Upper lobe of right lung (tissue), 1 donor: ENCODE results near the gene KDM6A. TPM values are rescaled to one million over a fixed set of nuclear protein-coding genes. Genes with fewer than 3 reads are reported as not detected.

Experiments
- ATAC-seq: fragments of 200-7000 bp; cut with Tn5 transposase; one replicate; pipeline ENCODE4 v1.9.1; 2020; ENCODE audit warnings: mild to moderate bottlenecking, moderate library complexity
- DNase-seq: peaks from one replicate; pipeline ENCODE4 v3.0.0-alpha.2; 2020
- H3K27ac ChIP-seq: fragments of 200-600 bp; one replicate; pipeline ENCODE4 v1.8.0; 2022
- H3K27me3 ChIP-seq: fragments of 200-600 bp; one replicate; pipeline ENCODE4 v1.8.0; 2022; ENCODE audit warnings: mild to moderate bottlenecking
- H3K36me3 ChIP-seq: fragments of 200-600 bp; one replicate; pipeline ENCODE4 v1.8.0; 2022
- H3K4me1 ChIP-seq: fragments of 200-600 bp; one replicate; pipeline ENCODE4 v1.8.0; 2022
- H3K4me3 ChIP-seq: fragments of 200-600 bp; one replicate; pipeline ENCODE4 v1.8.0; 2022; ENCODE audit warnings: mild to moderate bottlenecking
- H3K9me3 ChIP-seq: fragments of 200-600 bp; one replicate; pipeline ENCODE4 v1.8.0; 2022
- intact Hi-C: fragments of 100-400 bp; cut with DNase I; formaldehyde crosslinking; loops from one replicate; pipeline ENCODE4 v1.11.0; 2022
- total RNA-seq: library from RNA; stranded (reverse); fragmentation: NEBNext Ultra II Directional; extraction: Animal tissue kit (Norgen Biotek cat#: 25700); gene quantifications from one replicate; pipeline ENCODE4 v1.2.1, GENCODE V29; 2021
- TF ChIP-seq, protein P1 (sequence below): fragments of 200-600 bp; IDR thresholded peaks from one replicate; pipeline ENCODE4 v1.8.0; 2022; ENCODE audit warnings: antibody characterized with exemption
- donor health status: DM: no; HTN: yes; CAD: no; lungs with severe emphysema.

KDM6A gene
- total RNA-seq, 1 donor from 2014 or later = 24.7 TPM

DNA sequence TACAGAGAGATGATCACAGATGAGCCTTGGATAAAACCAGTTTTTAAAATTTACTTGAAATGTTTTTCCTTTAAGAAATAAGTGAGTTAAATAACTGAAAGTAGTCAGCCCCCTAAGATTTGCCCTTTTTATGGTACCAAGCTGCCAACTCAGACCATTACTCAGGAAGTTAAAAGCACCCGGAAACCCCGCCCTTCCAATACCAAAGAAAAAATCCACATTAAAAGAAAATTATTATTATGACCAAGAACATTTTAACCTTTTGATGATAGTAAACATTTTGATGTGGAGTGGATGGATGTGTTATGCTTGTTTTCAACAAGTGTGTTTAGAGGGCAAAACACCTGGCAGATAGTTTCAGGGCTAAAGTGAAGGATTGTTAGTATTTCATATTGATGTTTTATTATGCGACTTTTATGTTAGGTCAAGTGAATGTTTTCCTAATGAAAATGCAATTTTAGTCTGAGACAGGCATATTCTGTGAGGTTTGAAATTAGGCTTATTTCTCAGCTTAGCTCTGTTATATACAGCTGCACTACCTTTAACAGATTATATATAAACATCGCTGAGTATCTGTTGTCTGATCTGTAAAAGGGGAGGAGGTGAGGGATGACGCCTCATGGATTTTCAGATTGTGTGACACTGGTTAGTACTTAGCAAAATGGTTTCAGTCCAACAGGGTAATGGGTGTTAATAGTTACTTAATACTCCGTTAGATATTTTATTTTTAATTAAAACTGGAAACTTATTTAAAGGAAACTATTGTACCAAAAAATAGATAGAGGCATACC is 89.0 kb downstream of the KDM6A start:
- DNase-seq (no peak), ATAC-seq (no peak)
- no peaks in the 10 kb centered on the region for H3K9me3 ChIP-seq
- no peak overlapping the region for H3K4me3 ChIP-seq
- intact Hi-C loops = no loop called here
- H3K4me1 ChIP-seq = peaks cover 4% of the 10 kb centered on the region
- no peaks in the 10 kb centered on the region for H3K36me3 ChIP-seq
- no peak overlapping the region for H3K27ac ChIP-seq
- TF ChIP-seq, protein P1, sequence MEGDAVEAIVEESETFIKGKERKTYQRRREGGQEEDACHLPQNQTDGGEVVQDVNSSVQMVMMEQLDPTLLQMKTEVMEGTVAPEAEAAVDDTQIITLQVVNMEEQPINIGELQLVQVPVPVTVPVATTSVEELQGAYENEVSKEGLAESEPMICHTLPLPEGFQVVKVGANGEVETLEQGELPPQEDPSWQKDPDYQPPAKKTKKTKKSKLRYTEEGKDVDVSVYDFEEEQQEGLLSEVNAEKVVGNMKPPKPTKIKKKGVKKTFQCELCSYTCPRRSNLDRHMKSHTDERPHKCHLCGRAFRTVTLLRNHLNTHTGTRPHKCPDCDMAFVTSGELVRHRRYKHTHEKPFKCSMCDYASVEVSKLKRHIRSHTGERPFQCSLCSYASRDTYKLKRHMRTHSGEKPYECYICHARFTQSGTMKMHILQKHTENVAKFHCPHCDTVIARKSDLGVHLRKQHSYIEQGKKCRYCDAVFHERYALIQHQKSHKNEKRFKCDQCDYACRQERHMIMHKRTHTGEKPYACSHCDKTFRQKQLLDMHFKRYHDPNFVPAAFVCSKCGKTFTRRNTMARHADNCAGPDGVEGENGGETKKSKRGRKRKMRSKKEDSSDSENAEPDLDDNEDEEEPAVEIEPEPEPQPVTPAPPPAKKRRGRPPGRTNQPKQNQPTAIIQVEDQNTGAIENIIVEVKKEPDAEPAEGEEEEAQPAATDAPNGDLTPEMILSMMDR = no peak
- H3K27me3 ChIP-seq = no peaks in the 10 kb centered on the region

DNA sequence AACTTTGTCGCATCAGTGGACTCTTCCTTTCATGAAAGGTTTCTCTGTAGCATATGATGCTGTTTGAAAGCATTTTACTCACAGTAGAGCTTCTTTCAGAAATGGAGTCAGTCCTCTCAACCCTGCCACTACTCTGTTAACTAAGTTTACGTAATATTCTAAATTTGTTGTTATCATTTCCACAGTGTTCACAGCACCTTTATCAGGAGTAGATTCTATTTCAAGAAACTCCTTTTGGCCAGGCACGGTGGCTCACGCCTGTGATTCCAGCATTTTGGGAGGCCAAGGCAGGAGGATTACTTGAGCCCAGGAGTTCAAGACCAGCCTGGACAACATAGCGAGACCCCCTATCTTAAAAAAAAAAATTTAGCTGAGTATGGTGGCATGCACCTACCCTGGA is 90.0 kb downstream of the KDM6A start:
- TF ChIP-seq, protein P1 = no peak
- H3K27me3 ChIP-seq = no peaks in the 10 kb centered on the region
- H3K27ac ChIP-seq = no peak overlapping the region
- H3K9me3 ChIP-seq = no peaks in the 10 kb centered on the region
- H3K36me3 ChIP-seq = no peaks in the 10 kb centered on the region
- H3K4me1 ChIP-seq = peaks cover 4% of the 10 kb centered on the region
- no peak for DNase-seq
- ATAC-seq = no peak
- intact Hi-C loops = no loop called here
- no peak overlapping the region for H3K4me3 ChIP-seq

DNA sequence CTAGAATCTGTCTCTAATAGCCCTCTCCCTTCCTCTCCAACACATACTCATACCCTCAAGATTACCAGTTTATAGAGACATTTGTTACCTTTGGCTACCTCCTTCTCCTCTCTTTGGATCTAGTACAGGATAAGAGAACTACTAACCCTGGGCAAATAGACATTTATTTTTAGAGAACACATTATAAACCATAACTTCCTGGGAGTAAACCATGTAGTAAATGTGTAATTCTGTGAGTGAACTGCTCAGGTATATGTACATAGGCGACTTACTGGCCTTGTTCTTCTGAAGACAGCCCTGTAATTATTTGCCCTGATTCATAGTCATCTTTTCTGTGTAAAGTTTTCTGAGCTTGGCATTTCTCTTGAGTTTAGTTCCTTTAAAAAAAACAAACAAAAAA is 94.2 kb downstream of the KDM6A start:
- ATAC-seq (no peak), DNase-seq (no peak)
- Histone ChIP-seq H3K4me3 (no peak overlapping the region), H3K9me3 (no peaks in the 10 kb centered on the region), H3K27me3 (no peaks in the 10 kb centered on the region), H3K36me3 (no peaks in the 10 kb centered on the region), H3K27ac (no peak overlapping the region), H3K4me1 (no peaks in the 10 kb centered on the region)
- intact Hi-C loops = no loop called here
- TF ChIP-seq, protein P1 = no peak

DNA sequence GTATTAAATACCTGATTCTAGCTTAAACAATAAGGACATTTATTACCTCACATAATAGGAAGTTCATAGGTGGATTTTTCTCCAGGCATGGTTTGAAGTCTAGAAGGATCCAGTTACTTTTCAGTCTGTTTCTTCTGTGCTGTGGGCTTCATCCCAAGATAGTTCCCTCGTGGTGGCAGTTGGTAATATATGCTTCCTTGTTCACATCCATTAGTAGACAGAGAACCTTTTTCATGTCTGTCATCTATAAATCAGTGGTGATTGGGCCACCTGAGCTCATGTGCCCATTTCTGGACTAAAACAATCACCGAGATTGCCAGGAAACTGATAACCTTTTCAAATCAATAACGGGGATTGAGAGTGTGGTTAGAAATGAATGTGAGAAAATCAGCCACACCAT is 97.7 kb downstream of the KDM6A start:
- ATAC-seq (no peak), DNase-seq (no peak)
- no peaks in the 10 kb centered on the region for H3K9me3 ChIP-seq
- H3K27ac ChIP-seq = no peak overlapping the region
- intact Hi-C loops = no loop called here
- no peak overlapping the region for H3K4me3 ChIP-seq
- no peaks in the 10 kb centered on the region for H3K27me3 ChIP-seq
- H3K36me3 ChIP-seq = no peaks in the 10 kb centered on the region
- no peaks in the 10 kb centered on the region for H3K4me1 ChIP-seq
- TF ChIP-seq, protein P1 = no peak

DNA sequence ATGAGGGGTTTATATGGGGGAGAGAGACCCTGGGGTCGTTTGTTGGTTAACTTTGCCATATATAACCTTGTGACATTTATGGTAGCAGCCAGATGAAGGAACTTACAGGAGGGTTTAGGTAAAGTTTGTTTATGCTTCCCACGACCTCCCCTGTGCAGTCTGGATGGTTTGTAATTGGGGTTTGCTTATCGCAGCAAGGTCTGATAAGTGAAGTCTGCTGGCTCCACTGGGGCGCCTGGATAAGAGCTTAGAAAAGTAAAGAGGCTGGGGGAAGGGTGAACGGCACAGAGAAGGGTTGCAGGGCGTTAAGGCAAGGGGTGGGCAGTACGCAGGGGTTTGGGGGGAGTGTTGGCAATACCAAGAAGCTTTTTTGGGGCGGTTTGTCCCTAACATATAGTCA is 98.7 kb downstream of the KDM6A start:
- intact Hi-C loops = no loop called here
- Histone ChIP-seq H3K27ac (no peak overlapping the region), H3K9me3 (no peaks in the 10 kb centered on the region), H3K27me3 (no peaks in the 10 kb centered on the region), H3K4me1 (no peaks in the 10 kb centered on the region), H3K4me3 (no peak overlapping the region), H3K36me3 (no peaks in the 10 kb centered on the region)
- ATAC-seq (no peak), DNase-seq (no peak)
- TF ChIP-seq, protein P1 = no peak
